GM21360 (cell line): ENCODE results near the gene SHB.

ENCODE experiments used
- ATAC-seq: cut with Tn5 transposase; IDR thresholded peaks from one replicate; pipeline ENCODE4 v1.9.1; 2021; ENCODE audit warnings: mild to moderate bottlenecking, moderate library complexity; ENCODE audit not compliant: unreplicated experiment

Gene SHB

GRCh38 chr9:38088006-38088925 lies 19.2 kb upstream of the SHB start:
- no peak for ATAC-seq

- no peak for ATAC-seq
Measured at GRCh38 chr9:38086496-38086895, 17.5 kb upstream of the SHB start.

- ATAC-seq, result no peak
Measured at GRCh38 chr9:38085308-38085707, 16.3 kb upstream of the SHB start.

- ATAC-seq, result no peak
Measured at GRCh38 chr9:38084556-38084880, 15.5 kb upstream of the SHB start.

GRCh38 chr9:38083858-38084555 lies 15.0 kb upstream of the SHB start:
- ATAC-seq, result no peak

- ATAC-seq, result no peak
Measured at GRCh38 chr9:38082446-38083287, 13.6 kb upstream of the SHB start.

- no peak for ATAC-seq
Measured at GRCh38 chr9:38081356-38082108, 12.5 kb upstream of the SHB start.

GRCh38 chr9:38079461-38080031 lies 10.5 kb upstream of the SHB start:
- ATAC-seq, result no peak

- no peak for ATAC-seq
Measured at GRCh38 chr9:38075272-38075671, 6.2 kb upstream of the SHB start.

GRCh38 chr9:38074441-38074961 lies 5.5 kb upstream of the SHB start:
- ATAC-seq, result no peak

GRCh38 chr9:38073882-38074281 lies 4.9 kb upstream of the SHB start:
- no peak for ATAC-seq

- no peak for ATAC-seq
Measured at GRCh38 chr9:38071470-38072134, 2.6 kb upstream of the SHB start.

GRCh38 chr9:38067859-38068681 lies 957 bp downstream of the SHB start:
- ATAC-seq, result no peak

- ATAC-seq, result no peak
Measured at GRCh38 chr9:38066914-38067858, 1.8 kb downstream of the SHB start.

GRCh38 chr9:38066197-38066913 lies 2.7 kb downstream of the SHB start:
- ATAC-seq, result no peak

GRCh38 chr9:38065369-38066075 lies 3.5 kb downstream of the SHB start:
- no peak for ATAC-seq
